HG03378 (cell line): ENCODE measurements around the gene FTCD.
"Not testable (repeated sequence)": the region's sequence is repeated elsewhere in the genome, so short reads cannot be mapped to it uniquely, and the experiment has no call there.

Source experiments
- ATAC-seq: cut with Tn5 transposase; IDR thresholded peaks from one replicate; pipeline ENCODE4 v1.9.1; 2021; ENCODE audit warnings: mild to moderate bottlenecking, moderate library complexity; ENCODE audit not compliant: unreplicated experiment

The FTCD gene

DNA sequence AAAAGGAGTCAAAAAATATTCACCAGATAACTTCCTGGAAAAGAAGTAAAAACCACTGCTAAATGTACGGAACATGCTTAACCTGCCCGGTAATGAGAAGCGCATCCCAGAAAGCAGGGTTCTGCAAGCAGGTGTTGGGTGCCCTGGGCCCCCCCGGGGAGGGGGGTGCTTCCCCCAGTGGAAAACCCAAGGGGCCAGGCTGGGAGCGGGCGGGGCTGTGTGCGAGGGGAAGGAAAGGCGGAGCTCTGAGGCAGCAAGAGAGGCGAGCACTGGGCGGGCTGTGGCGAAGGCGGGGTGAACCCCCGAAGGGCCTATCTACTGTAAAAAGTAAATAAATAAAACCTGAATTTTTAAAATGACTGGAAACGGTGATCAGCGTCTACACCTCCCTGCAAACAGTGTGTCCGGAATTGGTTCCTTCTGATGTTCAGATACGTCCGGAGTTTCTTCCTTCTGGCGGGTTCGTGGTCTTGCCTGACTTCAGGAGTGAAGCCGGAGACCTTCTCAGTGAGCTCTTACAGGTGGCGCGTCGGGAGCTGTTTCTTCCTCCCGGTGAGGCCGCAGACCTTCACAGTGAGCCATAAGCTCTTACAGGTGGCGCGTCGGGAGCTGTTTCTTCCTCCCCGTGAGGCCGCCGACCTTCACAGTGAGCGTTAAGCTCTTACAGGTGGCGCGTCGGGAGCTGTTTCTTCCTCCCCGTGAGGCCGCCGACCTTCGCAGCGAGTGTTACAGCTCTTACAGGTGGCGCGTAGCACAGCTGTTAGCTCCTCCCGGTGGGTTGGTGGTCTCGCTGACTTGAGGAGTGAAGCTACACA lies 13.4 kb downstream of the FTCD start:
- ATAC-seq: no peak

DNA sequence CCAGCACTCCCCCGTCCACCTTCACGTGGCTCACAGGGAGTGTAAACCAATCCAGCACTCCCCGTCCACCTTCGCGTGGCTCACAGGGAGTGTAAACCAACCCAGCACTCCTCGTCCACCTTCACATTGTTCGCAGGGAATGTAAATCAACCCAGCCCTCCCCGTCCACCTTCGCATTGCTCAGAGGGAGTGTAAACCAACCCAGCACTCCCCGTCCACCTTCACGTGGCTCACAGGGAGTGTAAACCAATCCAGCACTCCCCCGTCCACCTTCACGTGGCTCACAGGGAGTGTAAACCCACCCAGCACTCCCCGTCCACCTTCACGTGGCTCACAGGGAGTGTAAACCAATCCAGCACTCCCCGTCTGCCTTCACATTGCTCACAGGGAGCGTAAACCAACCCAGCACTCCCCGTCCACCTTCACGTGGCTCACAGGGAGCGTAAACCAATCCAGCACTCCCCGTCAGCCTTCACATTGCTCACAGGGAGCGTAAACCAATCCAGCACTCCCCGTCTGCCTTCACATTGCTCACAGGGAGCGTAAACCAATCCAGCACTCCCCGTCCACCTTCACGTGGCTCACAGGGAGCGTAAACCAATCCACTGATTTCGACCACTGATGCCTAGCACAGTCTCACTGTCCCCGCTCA lies 14.9 kb downstream of the FTCD start:
- not testable (repeated sequence) for ATAC-seq

DNA sequence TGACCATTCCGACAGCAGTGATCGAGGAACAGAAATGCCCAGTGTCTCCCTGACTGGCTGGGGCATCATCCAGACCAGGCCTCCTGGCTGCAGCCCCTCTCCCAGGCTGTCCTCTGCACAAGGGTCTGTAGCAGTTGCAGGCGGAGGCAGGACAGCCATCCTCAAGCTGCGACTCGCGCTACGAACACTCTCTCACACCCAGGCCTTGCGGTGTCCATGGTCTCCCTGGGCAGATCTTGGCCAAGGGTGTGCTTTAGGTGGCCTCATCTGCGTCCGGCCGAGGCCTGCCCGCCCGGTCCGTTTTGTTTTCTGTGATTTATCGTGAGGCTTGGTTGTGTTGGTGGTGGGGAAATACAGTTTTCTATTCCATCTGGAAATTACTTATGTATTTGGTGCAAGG lies 15.7 kb downstream of the FTCD start:
- ATAC-seq: no peak

DNA sequence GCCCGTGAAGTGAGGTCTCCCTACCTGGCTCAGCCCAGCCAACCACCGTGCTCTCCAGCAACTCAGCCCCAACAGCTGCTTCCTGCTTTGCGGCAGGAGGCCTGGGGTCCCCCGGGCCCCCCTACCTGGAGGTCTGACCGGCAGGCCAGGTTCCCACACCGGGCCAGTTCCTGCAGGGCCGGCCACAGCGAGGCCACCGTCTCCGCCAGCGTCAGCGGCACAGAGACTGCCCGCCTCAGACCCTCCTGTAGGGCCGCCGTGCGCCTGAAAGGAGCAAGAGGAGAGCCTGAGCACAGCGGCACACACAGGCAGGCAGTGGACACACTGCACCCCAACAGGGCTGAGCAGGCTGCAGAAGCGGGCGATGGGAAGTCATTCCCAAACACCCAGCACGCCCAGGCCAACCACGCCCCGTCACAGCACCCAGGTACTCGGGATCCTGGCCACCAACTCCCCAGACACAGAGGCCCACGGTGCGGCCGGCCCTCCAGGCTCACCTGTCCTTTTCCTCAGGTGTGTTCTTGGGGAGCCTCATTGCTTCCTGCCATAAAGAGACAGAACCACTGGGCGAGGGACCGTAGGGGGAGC lies 16.9 kb downstream of the FTCD start:
- no peak for ATAC-seq

DNA sequence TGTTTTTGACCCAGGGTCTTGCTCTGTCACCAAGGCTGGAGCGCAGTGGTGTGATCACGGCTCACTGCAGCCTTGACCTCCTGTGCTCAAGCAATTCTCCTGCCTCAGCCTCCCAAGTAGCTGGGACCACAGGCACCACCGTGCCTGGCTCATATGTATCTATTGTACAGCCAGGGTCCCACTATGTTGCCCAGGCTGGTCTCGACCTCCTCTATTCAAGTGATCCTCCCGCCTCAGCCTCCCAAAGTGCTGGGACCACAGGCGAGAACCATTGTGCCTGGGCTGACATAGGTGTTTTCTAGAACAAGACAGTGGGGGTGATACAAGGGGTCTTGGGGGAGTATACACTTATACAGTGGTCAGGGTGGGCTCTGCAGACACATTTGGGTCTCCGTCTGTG lies 17.5 kb downstream of the FTCD start:
- ATAC-seq: no peak

DNA sequence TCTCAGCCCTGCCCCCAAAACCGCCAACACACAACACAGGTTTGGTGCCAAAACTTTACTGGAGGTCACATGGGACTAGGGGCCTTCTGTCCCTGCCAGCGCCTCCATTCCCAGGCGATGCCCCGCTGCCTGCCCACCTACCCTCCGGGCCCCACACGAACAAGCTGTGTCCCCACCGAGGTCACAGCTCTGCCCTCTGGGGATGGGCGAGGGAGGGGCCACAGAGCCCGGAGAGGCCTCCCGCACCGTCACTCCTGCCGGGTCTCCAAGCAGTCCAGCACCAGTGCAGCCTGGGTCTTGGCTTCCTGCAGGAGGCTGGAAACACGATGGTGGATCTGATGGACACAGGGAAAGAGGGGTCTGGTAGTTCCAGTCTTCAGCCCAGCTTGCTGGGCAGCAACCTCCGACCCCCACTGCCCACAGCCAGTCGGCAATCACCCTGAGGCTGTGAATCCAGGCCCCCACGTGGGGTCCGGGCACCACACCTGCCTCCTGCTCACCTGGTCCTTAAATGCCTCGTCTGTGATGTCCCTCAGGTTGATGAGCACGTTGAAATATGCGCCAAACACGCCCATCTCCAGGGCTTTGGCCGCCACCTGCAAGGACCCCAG lies 18.5 kb downstream of the FTCD start:
- ATAC-seq: no peak

DNA sequence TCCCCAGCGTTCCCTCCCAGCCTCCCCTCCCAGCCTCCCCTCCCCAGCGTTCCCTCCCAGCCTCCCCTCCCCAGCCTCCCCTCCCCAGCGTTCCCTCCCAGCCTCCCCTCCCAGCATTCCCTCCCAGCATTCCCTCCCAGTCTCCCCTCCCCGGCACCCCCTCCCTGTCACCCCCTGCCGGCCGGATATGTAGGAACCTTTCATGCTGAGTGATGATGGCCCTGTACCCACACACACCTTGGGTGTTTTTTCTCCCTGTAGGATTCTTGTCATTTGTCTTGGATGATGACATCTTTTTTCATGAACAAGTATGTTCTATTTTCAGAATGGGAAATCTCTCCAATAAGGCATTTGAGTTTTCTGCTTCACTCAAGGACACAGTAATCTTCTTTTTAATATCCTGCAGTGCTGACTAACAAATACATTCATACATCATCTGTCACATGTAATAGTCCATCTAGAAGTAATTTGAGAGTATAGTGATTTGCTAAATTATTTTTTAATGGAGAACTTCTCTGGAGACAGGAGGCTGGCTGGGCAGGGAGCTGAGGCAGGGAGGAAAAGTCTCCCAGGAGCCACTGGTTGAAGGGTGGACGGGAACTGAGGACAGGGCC lies 19.5 kb downstream of the FTCD start:
- no peak for ATAC-seq

DNA sequence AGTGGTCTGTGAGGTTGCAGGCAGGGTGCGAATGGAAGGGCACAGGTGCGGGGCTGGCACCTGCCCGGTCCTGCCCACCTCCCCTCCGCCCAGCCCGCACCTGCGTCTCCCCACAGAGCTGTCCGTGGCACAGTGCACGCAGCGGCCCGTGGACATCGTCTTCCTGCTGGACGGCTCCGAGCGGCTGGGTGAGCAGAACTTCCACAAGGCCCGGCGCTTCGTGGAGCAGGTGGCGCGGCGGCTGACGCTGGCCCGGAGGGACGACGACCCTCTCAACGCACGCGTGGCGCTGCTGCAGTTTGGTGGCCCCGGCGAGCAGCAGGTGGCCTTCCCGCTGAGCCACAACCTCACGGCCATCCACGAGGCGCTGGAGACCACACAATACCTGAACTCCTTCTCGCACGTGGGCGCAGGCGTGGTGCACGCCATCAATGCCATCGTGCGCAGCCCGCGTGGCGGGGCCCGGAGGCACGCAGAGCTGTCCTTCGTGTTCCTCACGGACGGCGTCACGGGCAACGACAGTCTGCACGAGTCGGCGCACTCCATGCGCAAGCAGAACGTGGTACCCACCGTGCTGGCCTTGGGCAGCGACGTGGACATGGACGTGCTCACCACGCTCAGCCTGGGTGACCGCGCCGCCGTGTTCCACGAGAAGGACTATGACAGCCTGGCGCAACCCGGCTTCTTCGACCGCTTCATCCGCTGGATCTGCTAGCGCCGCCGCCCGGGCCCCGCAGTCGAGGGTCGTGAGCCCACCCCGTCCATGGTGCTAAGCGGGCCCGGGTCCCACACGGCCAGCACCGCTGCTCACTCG lies 23.3 kb downstream of the FTCD start:
- no peak for ATAC-seq

DNA sequence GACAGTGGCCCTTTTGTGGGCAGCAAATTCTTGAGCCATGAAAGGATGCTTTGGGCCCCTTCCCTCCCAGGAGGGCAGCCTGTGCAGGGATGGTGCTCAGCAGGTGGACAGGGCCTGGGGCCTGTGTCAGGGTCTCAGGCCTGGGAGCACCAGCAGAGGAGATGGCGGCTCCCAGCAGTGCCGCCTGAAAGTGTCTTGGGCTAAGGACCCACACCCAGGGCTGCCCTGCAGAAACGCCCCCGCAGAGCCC lies 23.9 kb downstream of the FTCD start:
- no peak for ATAC-seq

DNA sequence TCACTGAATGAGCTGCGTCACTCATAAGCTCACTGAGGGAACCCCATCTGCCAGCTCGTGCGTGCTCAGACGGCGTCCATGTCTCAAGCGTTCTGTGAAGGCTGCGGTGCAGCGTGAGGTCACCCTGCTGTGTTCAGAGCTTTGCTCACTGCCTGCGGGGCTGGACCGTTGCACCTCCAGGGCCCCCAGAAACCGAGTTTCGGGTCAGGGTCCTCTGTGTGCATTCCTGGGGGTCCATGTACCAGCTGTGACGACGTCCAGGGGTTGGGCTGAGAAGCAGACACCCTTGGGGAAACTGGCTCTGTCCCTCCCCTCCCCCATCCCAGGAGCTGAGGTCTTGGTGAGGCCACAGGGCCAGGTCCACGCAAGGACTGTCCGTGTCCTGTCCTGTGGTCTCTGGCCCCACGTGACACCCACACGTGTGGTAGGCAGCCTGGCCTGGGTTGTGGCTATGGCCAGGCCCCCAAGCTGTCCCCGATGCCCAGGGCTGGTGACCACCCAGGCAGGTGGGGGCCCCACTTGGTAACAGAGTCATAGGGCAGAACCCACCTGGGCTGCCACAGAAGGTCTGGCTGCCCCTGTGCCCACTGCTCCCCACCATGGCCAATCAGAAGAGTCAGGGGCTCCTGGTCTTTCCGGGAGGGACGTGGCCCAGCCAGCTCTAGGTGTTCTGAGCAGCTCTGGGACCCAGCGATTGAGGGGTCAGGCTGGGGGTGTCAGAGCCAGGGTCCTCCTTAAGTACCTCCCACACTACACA lies 24.4 kb downstream of the FTCD start:
- ATAC-seq: no peak

DNA sequence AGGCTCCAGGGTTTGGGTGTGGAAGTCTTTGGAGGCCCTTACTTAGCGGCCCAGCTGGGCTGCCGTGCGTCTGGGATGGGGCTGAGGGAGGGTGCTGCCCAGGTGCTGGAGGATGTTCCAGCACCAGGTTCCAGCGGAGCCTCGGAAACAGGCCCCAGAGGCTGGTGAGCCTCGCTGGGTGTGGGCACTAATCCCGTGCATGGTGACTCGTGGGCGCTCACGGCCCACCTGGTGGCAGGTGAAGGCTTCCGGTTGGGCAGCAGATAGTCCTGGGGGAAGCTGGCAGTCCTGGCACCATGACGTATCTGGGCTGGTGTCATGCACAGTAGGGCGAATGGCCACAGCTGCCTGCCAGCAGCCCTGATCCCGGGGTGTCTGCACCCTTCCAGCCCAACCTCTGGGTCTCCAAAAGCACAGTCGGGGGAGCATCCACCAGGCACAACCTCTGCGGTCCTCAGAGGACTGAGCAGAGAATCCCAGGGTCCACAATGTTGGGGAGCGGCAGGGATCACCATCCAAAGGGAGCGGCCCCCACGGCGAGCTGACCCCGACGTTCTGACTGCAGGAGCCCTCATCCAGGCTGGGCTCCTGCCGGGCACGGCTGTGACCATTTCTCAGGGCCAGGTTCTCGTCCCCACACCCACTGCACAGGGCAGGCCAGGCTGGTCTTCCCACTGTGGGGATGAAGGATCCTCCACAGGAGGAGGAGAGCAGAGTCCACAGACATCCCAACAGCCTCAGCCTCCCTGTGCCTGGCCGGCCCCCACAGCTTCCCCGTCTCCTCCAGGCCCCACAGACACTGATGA lies 25.3 kb downstream of the FTCD start:
- ATAC-seq: no peak

DNA sequence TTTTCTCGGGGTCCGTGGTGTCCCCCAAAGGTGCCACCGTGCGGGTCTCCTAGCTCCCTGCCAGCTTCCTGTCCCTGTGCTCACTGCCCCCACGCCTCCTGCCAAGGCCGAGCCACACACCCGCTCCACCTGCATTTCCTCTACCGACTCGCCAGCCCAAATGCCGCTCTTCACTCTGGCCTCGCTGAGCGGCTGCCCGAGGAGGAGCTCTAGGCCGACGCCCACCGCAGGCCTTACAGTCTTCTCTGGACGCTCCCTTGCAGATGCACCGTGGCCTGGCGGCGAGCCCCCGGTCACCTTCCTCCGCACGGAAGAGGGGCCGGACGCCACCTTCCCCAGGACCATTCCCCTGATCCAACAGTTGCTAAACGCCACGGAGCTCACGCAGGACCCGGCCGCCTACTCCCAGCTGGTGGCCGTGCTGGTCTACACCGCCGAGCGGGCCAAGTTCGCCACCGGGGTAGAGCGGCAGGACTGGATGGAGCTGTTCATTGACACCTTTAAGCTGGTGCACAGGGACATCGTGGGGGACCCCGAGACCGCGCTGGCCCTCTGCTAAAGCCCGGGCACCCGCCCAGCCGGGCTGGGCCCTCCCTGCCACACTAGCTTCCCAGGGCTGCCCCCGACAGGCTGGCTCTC lies 26.3 kb downstream of the FTCD start:
- ATAC-seq: no peak

DNA sequence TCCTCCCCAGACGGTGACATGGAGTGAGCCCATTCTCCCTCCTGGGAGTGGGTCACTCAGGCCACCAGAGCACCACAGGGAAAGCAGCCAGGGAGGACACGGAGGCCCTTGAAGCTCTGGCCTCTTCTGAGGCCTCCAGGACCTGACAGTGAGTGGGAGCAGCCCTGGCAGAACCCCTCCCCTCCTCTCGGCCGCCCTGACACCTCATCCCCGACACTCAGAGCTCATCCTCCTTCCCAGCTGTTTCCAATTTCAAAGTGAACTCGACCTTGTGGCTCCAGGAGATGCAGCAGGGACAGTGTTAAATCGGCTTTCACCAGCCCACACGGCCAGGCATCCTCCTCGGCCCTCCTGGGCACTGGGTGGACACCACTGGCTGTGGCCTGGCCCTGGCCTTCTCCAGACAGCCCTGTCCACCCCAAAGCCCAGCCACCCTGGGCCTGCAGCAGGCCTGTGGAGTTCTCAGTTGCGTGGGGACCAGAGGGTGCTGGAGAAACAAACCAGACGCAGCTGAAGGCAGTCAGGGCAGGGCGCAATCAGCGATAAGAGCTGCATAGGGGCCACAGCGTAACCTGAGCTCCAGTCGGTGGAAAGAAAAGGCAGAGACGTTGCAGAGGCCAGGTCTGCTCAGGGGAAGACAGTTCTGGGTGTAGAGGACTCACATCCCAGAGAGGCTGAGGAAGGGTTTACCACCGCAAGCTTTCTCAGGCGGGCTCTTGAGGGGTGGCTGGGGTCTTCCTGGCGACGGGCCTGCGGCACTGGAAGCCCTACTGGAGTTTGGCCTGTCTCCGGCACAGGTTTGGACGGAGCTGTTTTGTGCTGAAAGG lies 27.1 kb downstream of the FTCD start:
- ATAC-seq: no peak

DNA sequence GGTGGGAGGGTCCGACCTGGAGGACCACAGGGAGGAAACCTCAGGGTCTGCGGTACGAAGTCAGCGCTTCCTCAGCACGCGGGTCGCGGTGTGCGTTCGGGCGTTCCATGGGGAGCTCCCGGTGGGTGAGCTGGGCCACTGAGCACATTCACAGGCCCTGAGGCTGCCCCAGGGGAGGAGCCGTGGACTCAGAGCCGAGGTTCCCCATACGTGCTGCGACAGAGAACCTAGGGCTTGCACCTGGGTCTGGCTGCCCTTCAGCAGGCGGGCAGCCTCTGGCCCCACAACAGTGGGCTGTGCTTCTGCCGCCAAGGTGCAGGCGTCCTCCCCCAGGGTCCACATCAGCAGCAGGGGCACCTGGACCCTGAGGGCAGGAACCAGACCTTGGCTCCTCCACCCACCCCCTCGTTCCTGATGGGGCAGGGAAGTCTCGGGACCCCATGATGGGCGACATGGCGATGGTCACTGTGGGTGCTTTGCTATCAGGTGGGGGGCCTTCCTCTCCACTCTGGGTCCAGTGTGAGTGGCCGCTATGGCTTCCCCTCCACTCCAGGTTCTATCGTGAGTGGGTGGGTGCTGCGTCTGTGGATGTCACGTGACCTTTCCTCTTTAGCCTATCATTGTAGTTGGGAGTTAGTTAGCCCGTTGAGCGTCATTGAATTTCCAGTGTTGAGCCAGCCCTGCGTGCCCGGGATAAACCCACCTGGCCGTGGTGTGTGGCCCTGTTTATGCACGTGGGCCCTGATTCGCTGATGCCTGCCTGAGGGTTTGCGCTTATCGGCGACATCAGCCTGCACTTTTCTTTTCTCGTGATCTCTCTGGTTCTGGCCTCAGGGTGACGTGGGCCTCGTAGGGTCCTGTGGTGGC lies 27.9 kb downstream of the FTCD start:
- ATAC-seq: no peak

DNA sequence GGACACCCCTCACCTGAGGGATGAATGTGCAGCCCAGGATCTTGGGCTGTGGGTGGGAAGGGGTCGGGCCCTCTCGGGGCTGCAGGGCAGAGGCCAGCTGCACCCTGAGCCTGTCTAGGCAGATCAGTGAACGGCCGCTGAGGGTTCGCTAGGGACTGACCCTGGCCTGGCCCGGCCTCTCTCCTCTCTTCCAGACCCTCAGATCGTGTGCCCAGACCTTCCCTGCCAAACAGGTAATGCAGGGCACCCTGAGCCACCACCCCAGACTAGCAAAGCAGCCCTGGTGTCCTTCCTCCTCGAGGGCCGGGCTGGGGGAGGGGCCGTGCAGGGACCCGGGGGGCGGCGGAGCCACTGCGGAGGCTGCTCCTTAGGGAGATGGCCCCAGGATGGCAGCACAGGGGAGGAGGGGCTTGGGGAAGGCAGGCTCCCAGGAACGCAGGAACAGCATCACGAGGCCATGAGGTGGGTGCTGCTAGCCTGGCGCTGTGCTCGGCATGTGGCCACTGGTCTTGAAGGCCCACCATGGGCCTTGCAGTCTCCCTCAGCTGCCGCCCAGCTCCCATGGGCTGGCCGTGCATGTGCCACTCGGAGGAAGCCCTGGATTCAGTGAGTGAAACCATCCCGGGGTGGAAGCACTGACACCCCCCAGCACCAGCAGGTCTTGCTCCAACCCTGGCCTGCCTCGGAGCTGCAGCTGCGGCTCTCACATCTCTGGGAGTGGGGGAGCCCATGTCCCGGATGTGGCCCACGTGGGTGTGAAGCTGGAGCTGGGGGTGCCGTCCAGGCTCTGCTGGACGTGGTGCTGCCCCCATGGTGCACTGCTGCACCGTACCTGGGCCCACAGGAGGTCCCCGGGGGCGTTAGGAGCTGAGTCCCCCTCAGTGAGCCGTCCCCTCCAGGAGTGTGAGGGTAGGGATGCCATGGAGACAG lies 28.8 kb downstream of the FTCD start:
- no peak for ATAC-seq

DNA sequence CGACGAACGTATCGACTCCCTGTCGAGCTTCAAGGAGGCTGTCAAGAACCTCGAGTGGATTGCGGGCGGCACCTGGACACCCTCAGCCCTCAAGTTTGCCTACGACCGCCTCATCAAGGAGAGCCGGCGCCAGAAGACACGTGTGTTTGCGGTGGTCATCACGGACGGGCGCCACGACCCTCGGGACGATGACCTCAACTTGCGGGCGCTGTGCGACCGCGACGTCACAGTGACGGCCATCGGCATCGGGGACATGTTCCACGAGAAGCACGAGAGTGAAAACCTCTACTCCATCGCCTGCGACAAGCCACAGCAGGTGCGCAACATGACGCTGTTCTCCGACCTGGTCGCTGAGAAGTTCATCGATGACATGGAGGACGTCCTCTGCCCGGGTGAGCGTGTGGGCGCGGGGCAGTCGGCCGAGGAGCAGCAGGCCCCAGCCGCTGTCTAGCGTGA lies 29.5 kb downstream of the FTCD start:
- ATAC-seq: no peak
